DMS53 (cell line): ENCODE measurements around the gene C16orf78.

ENCODE experiments used
- DNase-seq: peaks from one replicate; lab custom pipeline; 2025; lab: John Stamatoyannopoulos, UW

Gene C16orf78

GRCh38 chr16:49395021-49395420 lies 21.4 kb downstream of the C16orf78 start:
- DNase-seq = no peak

- no peak for DNase-seq
Measured at GRCh38 chr16:49396206-49396720, 22.7 kb downstream of the C16orf78 start.

DNA sequence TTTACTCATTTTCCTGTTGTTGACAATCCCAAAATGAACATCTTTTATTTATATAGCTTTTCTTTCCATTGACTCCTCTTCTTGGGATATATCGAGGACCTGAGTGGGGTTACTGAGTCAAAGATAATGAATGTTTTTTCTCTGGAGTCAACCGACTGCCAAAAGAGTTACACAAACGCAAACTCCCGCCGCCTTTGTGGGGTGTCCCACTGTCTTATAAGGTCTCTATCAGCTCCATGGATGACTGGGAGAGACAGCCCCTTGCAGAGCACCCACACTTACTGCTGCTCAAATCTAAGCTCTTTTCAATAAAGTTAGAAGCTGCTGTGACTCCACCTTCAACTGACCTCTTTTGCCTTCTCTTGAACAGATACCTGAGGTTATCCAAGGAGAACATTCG lies 25.2 kb downstream of the C16orf78 start:
- no peak for DNase-seq

DNA sequence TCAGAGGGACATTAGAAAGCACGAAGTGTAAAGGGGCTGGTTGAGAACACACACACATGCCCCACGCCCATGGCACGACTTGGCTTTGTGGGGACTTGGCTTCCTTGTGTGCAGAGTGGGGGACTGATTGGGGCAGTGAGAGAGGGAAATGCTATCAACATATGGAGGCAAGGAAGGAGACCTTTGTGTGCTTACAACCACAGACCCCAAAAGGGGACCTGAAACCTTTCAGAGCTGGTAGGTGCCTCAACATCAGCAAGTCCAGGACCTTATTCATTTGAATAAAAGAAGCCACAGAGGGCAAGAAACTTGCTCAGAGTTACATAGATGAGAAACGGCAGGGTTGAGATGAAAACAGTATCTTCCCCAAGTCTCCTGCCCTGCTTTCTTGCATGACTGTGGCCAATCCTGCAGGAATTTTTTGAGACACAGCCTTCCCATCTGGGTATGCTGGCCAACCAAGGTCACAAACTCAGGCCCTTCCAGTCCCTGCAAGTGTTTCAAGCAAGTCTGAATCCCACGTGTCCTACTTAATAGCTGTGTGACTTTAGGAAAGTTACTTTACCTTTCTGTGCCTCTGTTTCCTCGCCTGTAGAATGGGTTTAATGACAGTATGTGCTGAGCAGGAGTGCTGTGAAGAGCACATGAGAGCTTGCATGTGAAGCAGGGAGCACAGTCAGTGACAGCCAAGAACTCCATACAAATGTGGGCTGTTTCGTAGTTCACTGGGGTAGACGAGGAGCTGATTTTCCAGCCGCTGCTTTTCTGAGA lies 26.2 kb downstream of the C16orf78 start:
- no peak for DNase-seq

- DNase-seq = no peak
Measured at GRCh38 chr16:49400611-49401010, 27.0 kb downstream of the C16orf78 start.

DNA sequence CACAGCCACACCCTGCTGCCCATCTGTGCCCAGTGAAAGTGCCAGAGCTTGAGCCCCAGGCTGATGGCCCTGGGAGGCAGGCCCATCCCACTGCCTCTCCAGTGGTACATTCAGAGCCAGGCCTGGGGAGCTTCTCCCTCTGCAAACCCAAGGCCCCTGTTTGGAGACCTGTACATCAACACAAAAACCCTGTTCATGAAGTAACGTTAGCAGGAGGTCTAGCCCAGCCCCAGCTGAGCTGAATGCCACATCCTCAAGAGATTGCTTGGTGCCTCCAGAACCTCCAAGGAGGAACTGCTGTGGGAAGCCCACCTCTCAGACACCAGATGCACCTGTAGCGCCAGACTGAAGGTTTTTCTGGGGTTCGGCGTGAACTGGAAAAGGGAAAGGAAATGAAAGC lies 31.5 kb downstream of the C16orf78 start:
- DNase-seq = no peak

DNA sequence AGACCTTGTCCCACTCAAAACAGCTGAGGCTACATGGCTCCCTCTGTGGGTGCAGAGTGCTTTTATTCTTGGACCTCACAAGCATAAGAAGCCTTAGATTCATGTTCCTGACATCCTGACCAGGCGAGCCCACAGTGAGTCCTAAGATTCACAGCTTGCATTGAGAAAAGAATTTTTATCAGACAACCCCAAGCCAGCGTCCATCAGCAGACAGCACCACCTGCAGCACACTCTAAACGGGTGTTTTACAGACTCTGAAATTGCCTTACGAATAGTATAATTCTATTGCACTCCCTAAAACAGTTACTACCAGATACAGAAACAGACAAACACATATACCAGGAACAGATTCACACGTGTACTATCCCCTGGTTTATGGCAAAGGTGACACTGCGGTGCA lies 31.9 kb downstream of the C16orf78 start:
- no peak for DNase-seq

- peak; percentile 79 for DNase-seq
Measured at GRCh38 chr16:49407873-49408550, 34.4 kb downstream of the C16orf78 start.

GRCh38 chr16:49409121-49409520 lies 35.5 kb downstream of the C16orf78 start:
- no peak for DNase-seq

DNA sequence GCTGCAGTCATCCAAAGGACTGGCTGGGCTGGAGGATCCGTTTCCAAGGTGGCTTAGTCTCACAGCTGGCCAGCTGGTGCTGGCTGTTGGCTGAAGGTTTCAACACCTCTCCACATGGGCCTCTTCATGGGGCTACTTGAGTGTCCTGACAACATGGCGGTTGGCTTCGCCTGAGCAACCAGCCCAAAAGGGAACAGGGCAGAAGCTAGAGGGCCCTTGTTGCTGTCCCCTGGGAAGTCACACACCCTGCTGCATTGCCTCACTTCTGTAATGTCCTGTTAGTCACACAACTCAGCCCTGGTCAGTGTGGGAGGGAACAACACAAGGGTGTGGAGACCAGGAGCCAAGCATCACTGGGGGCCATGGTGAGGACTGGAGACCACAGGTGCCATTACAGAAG lies 36.6 kb downstream of the C16orf78 start:
- no peak for DNase-seq

GRCh38 chr16:49411121-49411970 lies 37.7 kb downstream of the C16orf78 start:
- no peak for DNase-seq

DNA sequence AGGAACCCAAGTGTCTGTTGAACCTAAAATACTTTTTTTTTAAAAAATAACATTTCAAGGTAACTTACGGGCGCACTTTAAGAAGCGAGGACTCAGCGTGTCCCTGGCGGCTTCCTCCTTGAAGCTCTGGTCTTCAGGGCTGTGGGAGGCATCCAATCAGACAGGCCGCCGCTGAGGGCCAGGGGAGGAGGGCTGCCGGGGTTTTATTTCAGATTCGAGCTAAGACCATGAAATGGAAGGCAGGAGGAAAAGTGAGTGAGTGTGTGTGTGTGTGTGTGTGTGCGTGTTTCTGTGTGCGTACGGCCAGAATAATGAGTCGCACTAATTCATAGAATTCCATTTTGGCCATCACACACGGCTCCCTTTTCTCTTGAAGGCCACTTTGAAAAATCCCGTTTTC lies 41.1 kb downstream of the C16orf78 start:
- DNase-seq = no peak

- no peak for DNase-seq
Measured at GRCh38 chr16:49415083-49415482, 41.5 kb downstream of the C16orf78 start.

DNA sequence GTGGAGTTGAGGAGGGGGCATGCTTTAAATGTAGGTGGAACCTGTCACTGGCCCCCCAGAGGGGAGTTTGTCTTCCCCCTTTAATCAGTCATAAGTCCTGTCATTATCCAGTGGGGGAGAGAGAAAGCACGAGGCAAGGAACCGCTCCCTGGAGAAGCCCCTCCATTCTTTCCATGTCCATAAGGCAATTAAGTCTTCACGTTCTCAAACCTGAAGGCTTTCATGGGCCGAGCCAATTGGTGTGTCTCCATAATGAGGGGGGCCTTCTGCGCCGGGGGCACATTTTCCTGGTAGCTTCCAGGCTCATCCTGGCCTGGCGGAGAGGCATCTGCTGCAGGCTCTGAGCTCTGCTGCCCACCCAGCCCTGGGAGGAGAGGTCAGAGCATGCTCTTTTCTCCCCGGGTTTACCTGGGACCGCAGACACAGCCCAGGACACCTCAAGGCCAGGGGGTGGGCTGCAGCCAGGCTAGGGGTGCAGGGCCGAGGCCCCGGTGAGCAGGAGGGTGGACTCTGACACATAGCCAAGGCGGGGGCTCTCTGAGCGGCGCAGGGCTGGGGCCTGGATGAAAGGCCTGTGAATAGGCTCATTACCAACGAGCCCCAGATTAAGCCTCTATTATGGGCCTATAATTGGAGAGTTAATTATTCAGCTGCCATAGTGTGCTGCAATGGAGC lies 42.5 kb downstream of the C16orf78 start:
- DNase-seq = no peak

GRCh38 chr16:49417354-49417753 lies 43.8 kb downstream of the C16orf78 start:
- no peak for DNase-seq

DNA sequence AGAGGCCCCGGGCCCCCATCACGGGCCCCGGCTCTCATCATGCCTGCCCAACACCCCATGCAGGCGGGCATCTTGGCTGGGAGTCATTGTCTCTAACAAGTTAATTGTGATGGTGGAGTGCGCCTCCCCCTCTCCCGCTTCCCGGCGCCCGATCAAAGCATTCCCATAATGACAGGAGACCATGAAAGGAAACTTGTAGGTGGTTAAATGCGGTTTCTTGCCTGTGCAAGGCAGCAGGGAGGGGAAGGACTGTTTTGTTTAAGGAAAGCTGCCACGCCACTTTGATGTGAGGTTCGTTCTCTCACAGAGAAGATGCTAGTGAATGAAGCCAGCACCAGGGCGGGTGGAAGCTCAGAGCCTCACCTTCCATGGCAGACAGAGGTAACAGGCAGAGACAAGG lies 45.4 kb downstream of the C16orf78 start:
- DNase-seq = no peak

DNA sequence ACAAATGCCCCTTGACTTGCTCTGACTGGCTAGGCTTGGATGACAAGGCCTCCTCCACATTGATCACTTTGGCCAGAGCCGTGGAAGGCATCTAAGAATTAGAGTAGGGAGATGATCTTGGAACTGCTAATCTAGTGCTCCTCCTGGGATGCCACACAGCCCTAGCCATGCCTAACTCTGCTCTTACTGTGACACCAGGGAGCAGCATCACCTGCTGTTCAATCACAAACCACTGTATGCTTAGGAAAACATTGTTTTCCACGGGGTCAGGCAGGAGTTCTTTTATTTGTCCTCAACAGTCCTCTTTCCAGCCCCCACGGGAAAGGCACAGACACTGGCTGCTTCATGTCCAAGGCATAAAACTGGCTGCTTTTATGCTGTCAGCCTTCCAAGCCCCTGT lies 46.3 kb downstream of the C16orf78 start:
- no peak for DNase-seq

- DNase-seq = no peak
Measured at GRCh38 chr16:49422896-49423295, 49.3 kb downstream of the C16orf78 start.

DNA sequence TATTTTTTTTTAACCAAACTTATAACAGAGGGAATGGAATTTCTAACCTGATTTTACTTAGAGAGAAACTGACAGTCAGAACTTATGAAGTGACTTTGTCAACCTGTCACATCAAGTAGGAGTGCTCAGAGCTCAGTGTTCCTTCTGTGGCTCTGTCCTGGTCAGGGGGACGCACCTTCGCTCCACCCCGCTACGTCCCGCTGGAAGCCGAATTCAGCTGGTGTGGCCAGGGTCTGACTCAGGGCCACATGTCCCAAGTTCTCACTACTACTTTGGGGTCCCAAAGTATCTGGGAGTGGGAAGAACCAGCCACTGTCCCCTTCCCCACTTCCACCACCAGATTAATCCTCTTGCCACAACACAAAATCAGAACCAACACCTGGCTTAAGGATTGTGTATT lies 51.4 kb downstream of the C16orf78 start:
- DNase-seq = no peak

DNA sequence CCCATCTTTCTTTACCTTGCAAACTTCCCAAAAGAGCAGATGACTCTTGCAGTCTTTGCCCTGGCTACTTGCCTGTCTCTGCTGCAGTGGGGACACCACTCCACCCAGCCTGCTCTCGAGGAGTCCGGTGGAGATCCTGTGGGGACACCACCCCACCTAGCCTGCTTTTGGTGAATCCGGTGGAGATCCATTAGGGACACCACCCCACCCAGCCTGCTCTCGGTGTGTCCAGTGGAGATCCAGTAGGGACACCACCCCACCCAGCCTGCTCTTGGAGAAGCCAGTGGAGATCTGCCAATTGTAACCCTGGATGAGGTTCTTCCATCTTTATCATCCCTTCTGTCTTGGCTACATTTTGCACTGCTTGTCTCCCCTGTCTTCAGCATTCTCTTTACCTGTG lies 54.2 kb downstream of the C16orf78 start:
- no peak for DNase-seq

DNA sequence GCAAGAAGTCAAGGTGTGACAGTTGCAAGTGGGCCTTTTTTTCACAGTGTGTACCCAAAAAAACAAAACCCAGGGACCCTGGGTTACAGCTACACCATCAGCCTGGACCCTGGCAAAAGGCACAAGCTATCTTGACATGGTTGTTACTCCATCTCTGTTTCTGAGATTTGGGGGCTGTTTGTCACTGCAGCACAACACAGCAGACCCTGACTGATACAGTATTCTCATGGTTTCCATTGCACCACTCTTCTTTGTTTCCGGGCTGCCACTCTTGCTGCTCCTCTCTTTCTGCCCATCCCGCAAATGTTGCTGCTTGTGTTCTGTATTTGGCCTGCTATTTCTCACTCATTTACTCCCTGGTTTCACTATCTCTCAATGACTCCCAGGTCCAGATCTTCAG lies 55.2 kb downstream of the C16orf78 start:
- no peak for DNase-seq

DNA sequence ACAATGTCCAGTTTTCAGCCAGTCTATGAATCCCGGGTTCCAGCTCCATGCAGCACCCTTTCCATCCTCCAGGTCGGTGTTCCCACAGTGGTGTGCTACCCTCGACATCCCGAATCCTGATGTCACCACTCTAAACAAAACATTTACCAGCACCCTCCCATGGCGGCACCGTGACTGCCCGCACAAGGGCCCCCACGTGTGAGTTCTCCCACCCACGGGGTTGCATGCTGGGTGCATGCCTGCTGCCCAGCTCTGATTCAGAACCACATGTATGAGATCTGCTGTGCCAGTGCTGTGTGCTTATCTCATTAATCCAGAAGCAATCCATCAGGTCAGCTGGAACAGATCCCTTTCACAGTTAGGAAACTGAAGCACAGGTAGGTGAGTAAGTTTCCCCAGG lies 57.4 kb downstream of the C16orf78 start:
- no peak for DNase-seq
